Fibroblast of lung (primary cell): Measurements from ENCODE around the gene PTMA.

Experiments used
- CTCF ChIP-seq, 2 donors: IDR thresholded peaks in 1 of 2; conservative IDR thresholded peaks in 1 of 2; 1 replicate in 1 of 2; 2 replicates in 1 of 2; pipeline ENCODE4 v1.5.1; 2011 to 2012; ENCODE audit warnings: low read length in 2 of 2, control low read depth in 1 of 2, inconsistent platforms in 1 of 2, low read depth in 1 of 2, mild to moderate bottlenecking in 1 of 2
- EZH2 ChIP-seq: IDR thresholded peaks from 2 replicates; pipeline ENCODE4 v1.5.1; 2012; ENCODE audit warnings: low read length, control low read depth, mild to moderate bottlenecking; ENCODE audit errors: missing control alignments

- TF ChIP-seq CTCF (conservative IDR thresholded peaks at IDR 0.05 in 1 of 2, IDR thresholded peaks at IDR 0.05 in 1 of 2; ENCODE audit: low read depth in 1 of 2, low read length in 2 of 2) (no peak), EZH2 (no peak)
Observed at GRCh38 chr2:231693956-231694355, 14.4 kb upstream of the PTMA start.
